Astrocyte (in vitro differentiated cells and primary cell): Measurements from ENCODE around the gene MBLAC1. TPM values are rescaled to one million over a fixed set of nuclear protein-coding genes. Genes with fewer than 3 reads are reported as not detected.

Source experiments
- DNase-seq: peaks from one replicate; pipeline ENCODE4 v3.0.0-alpha.2; 2010; ENCODE audit warnings: low read depth
- FAIRE-seq: peaks from 2 replicates; lab custom pipeline; 2011; peaks lifted over from hg19 to GRCh38; lab: Jason Lieb, UNC
- H2AFZ ChIP-seq: 2 replicates; pipeline ENCODE4 v1.6.0; 2012; ENCODE audit warnings: low read depth, low read length, inconsistent platforms
- H3K27ac ChIP-seq: 2 replicates; pipeline ENCODE4 v1.5.1; 2011; ENCODE audit warnings: low read depth, low read length, inconsistent platforms
- H3K27me3 ChIP-seq: 2 replicates; pipeline ENCODE4 v1.6.0; 2011; ENCODE audit warnings: low read length, inconsistent platforms; ENCODE audit not compliant: insufficient read depth
- H3K36me3 ChIP-seq: 2 replicates; pipeline ENCODE4 v1.5.1; 2011; ENCODE audit warnings: low read length, inconsistent platforms; ENCODE audit not compliant: insufficient read depth
- H3K4me1 ChIP-seq: 2 replicates; pipeline ENCODE4 v1.5.1; 2011; ENCODE audit warnings: low read length, inconsistent platforms; ENCODE audit not compliant: insufficient read depth
- H3K4me2 ChIP-seq: 2 replicates; pipeline ENCODE4 v1.6.0; 2012; ENCODE audit warnings: low read length, inconsistent platforms
- H3K4me3 ChIP-seq: 2 replicates; pipeline ENCODE4 v1.5.1; 2011; ENCODE audit warnings: low read depth, mild to moderate bottlenecking, low read length, inconsistent platforms; ENCODE audit not compliant: insufficient read depth
- H3K79me2 ChIP-seq: 2 replicates; pipeline ENCODE4 v1.6.0; 2012; ENCODE audit warnings: mild to moderate bottlenecking, low read length, inconsistent platforms; ENCODE audit not compliant: insufficient read depth
- H3K9ac ChIP-seq: 2 replicates; pipeline ENCODE4 v1.6.0; 2012; ENCODE audit warnings: mild to moderate bottlenecking, low read length, inconsistent platforms
- H3K9me3 ChIP-seq: 2 replicates; pipeline ENCODE4 v1.5.1; 2012; ENCODE audit warnings: low read depth, mild to moderate bottlenecking, low read length, inconsistent platforms; ENCODE audit not compliant: insufficient read depth
- H4K20me1 ChIP-seq: 2 replicates; pipeline ENCODE4 v1.6.0; 2012; ENCODE audit warnings: low read length, inconsistent platforms; ENCODE audit not compliant: insufficient read depth
- H3K27ac Mint-ChIP-seq: one replicate; pipeline ENCODE4 v1.8.0; 2021; ENCODE audit warnings: mild to moderate bottlenecking, mixed read lengths; ENCODE audit not compliant: unreplicated experiment
- H3K27me3 Mint-ChIP-seq: one replicate; pipeline ENCODE4 v1.8.0; 2021; ENCODE audit warnings: low read depth, mixed read lengths; ENCODE audit not compliant: unreplicated experiment
- H3K36me3 Mint-ChIP-seq: one replicate; pipeline ENCODE4 v1.8.0; 2021; ENCODE audit warnings: low read depth, mixed read lengths; ENCODE audit not compliant: unreplicated experiment
- H3K4me1 Mint-ChIP-seq: one replicate; pipeline ENCODE4 v1.8.0; 2021; ENCODE audit warnings: low read depth, mixed read lengths; ENCODE audit not compliant: unreplicated experiment
- H3K4me3 Mint-ChIP-seq: one replicate; pipeline ENCODE4 v1.8.0; 2021; ENCODE audit warnings: mild to moderate bottlenecking, moderate library complexity, mixed read lengths; ENCODE audit not compliant: unreplicated experiment
- H3K9me3 Mint-ChIP-seq: one replicate; pipeline ENCODE4 v1.8.0; 2021; ENCODE audit warnings: mild to moderate bottlenecking, mixed read lengths; ENCODE audit not compliant: unreplicated experiment
- CTCF ChIP-seq: IDR thresholded peaks from 2 replicates; pipeline ENCODE4 v1.5.1; 2011; ENCODE audit warnings: low read depth, mild to moderate bottlenecking, inconsistent platforms, low read length, moderate library complexity; ENCODE audit not compliant: insufficient read depth
- EZH2 ChIP-seq: IDR thresholded peaks from 2 replicates; pipeline ENCODE4 v1.6.1; 2012; ENCODE audit warnings: mild to moderate bottlenecking, low read length, inconsistent platforms; ENCODE audit not compliant: insufficient read depth
- microRNA-seq: library from miRNA; unstranded; fragments of <30 nt; microRNA quantifications from one replicate; pipeline ENCODE4 v1.2.0, GENCODE V29; 2020
- total RNA-seq: library from RNA; stranded (reverse); gene quantifications from 2 replicates; pipeline ENCODE4 v1.2.1, GENCODE V29; 2021

MBLAC1 gene
- total RNA-seq, 1 donor from 2014 or later = 2.7 TPM

GRCh38 chr7:100176096-100177044, 49.6 kb downstream of the MBLAC1 start:
- FAIRE-seq = no peak
- Histone ChIP-seq H3K27ac (no peak overlapping the region), H3K4me3 (peak overlapping the region; percentile 92), H3K79me2 (peaks cover 16% of the 10 kb centered on the region), H2AFZ (peak overlapping the region; percentile 97), H3K9ac (peak overlapping the region; percentile 91), H3K9me3 (peaks cover 6% of the 10 kb centered on the region), H4K20me1 (peaks cover 16% of the 10 kb centered on the region), H3K27me3 (no peaks in the 10 kb centered on the region), H3K36me3 (no peaks in the 10 kb centered on the region), H3K4me2 (peak overlapping the region; percentile 99), H3K4me1 (no peaks in the 10 kb centered on the region)
- no peak for TF ChIP-seq CTCF
- TF ChIP-seq EZH2 = no peak
- Mint-ChIP-seq H3K27me3 (peaks cover 42% of the 10 kb centered on the region), H3K4me3 (peak overlapping the region; percentile 89), H3K27ac (no peak overlapping the region), H3K36me3 (peaks cover 8% of the 10 kb centered on the region), H3K9me3 (no peaks in the 10 kb centered on the region), H3K4me1 (peaks cover 2% of the 10 kb centered on the region)
- no peak for DNase-seq

GRCh38 chr7:100177045-100178001, 50.6 kb downstream of the MBLAC1 start, which contains the start of the genes GPC2 and STAG3:
Gene GPC2 (minus strand): TSS chr7:100177381. CDS start chr7:100177199, 182 bp downstream.
Gene STAG3 (plus strand): TSS chr7:100177918. CDS start chr7:100180557, 2,639 bp downstream.
- FAIRE-seq = no peak
- Mint-ChIP-seq H3K27ac (no peak within 1 kb of the TSS), H3K4me3 (peak within 1 kb of the TSS; percentile 89), H3K4me1 (peaks cover 2% of the 10 kb centered on the region), H3K27me3 (peaks cover 44% of the 10 kb centered on the region), H3K9me3 (no peaks in the 10 kb centered on the region), H3K36me3 (peaks cover 8% of the 10 kb centered on the region)
- Histone ChIP-seq H4K20me1 (peaks cover 16% of the 10 kb centered on the region), H3K4me1 (no peaks in the 10 kb centered on the region), H3K4me2 (peak within 1 kb of the TSS; percentile 99), H3K27ac (peak within 1 kb of the TSS; percentile 50), H3K9ac (peak within 1 kb of the TSS; percentile 91), H2AFZ (peak within 1 kb of the TSS; percentile 97), H3K79me2 (peaks cover 16% of the 10 kb centered on the region), H3K9me3 (peaks cover 6% of the 10 kb centered on the region), H3K27me3 (no peaks in the 10 kb centered on the region), H3K36me3 (no peaks in the 10 kb centered on the region), H3K4me3 (peak within 1 kb of the TSS; percentile 92)
- peak; percentile 81 for DNase-seq
- TF ChIP-seq CTCF = no peak
- no peak for TF ChIP-seq EZH2

Small RNAs within 50 kb of the gene (microRNA-seq; reads per million reads assigned to microRNA genes)
- gene MIR106B (4,538 reads per million, percentile 92 among the genes with 10 or more reads in this experiment), gene MIR25 (677 reads per million, percentile 80 among the genes with 10 or more reads in this experiment), gene MIR4658 (1.6 reads per million), gene MIR93 (14,930 reads per million, percentile 97 among the genes with 10 or more reads in this experiment)

Other genes with a start within 250 kb of the MBLAC1 start
- gene OR2AE1, start 249.9 kb upstream of the MBLAC1 start, total RNA-seq = not detected in 2 replicates
- gene TRIM4, start 207.4 kb upstream of the MBLAC1 start, total RNA-seq = 4.1 and 4.6 TPM in 2 replicates
- gene GJC3, start 197.3 kb upstream of the MBLAC1 start, total RNA-seq = not detected in 2 replicates
- gene AZGP1, start 150.9 kb upstream of the MBLAC1 start, total RNA-seq = not detected in 2 replicates
- 70.3 and 70.8 TPM in 2 replicates for gene ZKSCAN1, start 111.4 kb upstream of the MBLAC1 start, total RNA-seq
- gene ZSCAN21, start 77.2 kb upstream of the MBLAC1 start, total RNA-seq = 10.1 and 11.1 TPM in 2 replicates
- gene ZNF3, start 45.2 kb upstream of the MBLAC1 start, total RNA-seq = 24.0 TPM in 2 replicates
- 87.9 and 95.3 TPM in 2 replicates for gene COPS6, start 38.0 kb upstream of the MBLAC1 start, total RNA-seq
- gene MCM7, start 25.6 kb upstream of the MBLAC1 start, total RNA-seq = 39.7 and 55.2 TPM in 2 replicates
- 14.7 and 15.5 TPM in 2 replicates for gene AP4M1, start 25.3 kb upstream of the MBLAC1 start, total RNA-seq
- gene TAF6, start 7.6 kb upstream of the MBLAC1 start, total RNA-seq = 35.7 and 47.0 TPM in 2 replicates
- 16.4 and 18.5 TPM in 2 replicates for gene CNPY4, start 7.3 kb upstream of the MBLAC1 start, total RNA-seq
- 59.9 and 62.7 TPM in 2 replicates for gene LAMTOR4, start 22.0 kb downstream of the MBLAC1 start, total RNA-seq
- gene TRAPPC14, start 31.8 kb downstream of the MBLAC1 start, total RNA-seq = 18.7 and 19.5 TPM in 2 replicates
- gene GAL3ST4, start 41.6 kb downstream of the MBLAC1 start, total RNA-seq = 3.1 and 3.4 TPM in 2 replicates
- gene GPC2, start 50.4 kb downstream of the MBLAC1 start, total RNA-seq = 6.5 and 7.6 TPM in 2 replicates
- gene STAG3, start 51.0 kb downstream of the MBLAC1 start, total RNA-seq = 0.34 and 0.36 TPM in 2 replicates
- gene PVRIG, start 93.0 kb downstream of the MBLAC1 start, total RNA-seq = not detected in 2 replicates
- gene SPDYE3, start 180.7 kb downstream of the MBLAC1 start, total RNA-seq = not detected in 2 replicates
- gene PILRB, start 231.2 kb downstream of the MBLAC1 start, total RNA-seq = 19.9 and 21.1 TPM in 2 replicates
- 2.3 and 3.0 TPM in 2 replicates for gene PILRA, start 246.5 kb downstream of the MBLAC1 start, total RNA-seq